T-cell (primary cell): ENCODE data around the gene DTNBP1. TPM values are rescaled to one million over a fixed set of nuclear protein-coding genes. Genes with fewer than 3 reads are reported as not detected.

ENCODE experiments used
- ATAC-seq, 4 experiments: fragments of 200-7000 bp in 3 of 4; fragments of 150-1000 bp in 1 of 4; cut with Tn5 transposase; replicated peaks in 1 of 4; 1 replicate in 3 of 4; 2 replicates in 1 of 4; pipeline ENCODE4 v1.10.0; 2021; ENCODE audit warnings: moderate library complexity in 3 of 4, mild to moderate bottlenecking in 2 of 4, moderate number of reproducible peaks in 1 of 4
- CTCF ChIA-PET, 2 donors: fragments of 300-600 bp; sonication (Branson Sonifier 250); formaldehyde crosslinking; loops; one replicate each; lab custom pipeline; 2022; ENCODE audit warnings: antibody characterized with exemption in 2 of 2; lab: Charles Lee
- POLR2A ChIA-PET, 2 donors: fragments of 300-600 bp; sonication (Branson Sonifier 250); formaldehyde crosslinking; loops; one replicate each; lab custom pipeline; 2022; ENCODE audit warnings: antibody characterized with exemption in 2 of 2; lab: Charles Lee
- DNase-seq, 35 experiments: peaks; one replicate each; pipeline versions ENCODE4 v3.0.0 to v3.0.0-alpha.2; 2013 to 2023
- H3K27ac ChIP-seq: one replicate; pipeline ENCODE4 v1.5.1; 2013; ENCODE audit warnings: low read length
- H3K27me3 ChIP-seq, 2 experiments: replicated peaks in 1 of 2; 1 replicate in 1 of 2; 2 replicates in 1 of 2; pipeline versions ENCODE4 v1.6.1 to v1.7.0; 2013; ENCODE audit warnings: low read length in 1 of 2, mixed read lengths in 1 of 2; ENCODE audit not compliant: control insufficient read depth in 2 of 2, insufficient read depth in 2 of 2; ENCODE audit errors: extremely low read depth in 1 of 2
- H3K36me3 ChIP-seq, 2 donors: 1 replicate in 1 of 2; 2 replicates in 1 of 2; pipeline versions ENCODE4 v1.6.1 to v1.7.0; 2013; ENCODE audit warnings: low read length in 1 of 2; ENCODE audit not compliant: control insufficient read depth in 2 of 2, insufficient read depth in 1 of 2; ENCODE audit errors: extremely low read depth in 1 of 2
- H3K4me1 ChIP-seq, 2 experiments: 1 replicate in 1 of 2; 2 replicates in 1 of 2; pipeline versions ENCODE4 v1.6.1 to v1.7.0; 2013; ENCODE audit warnings: low read length in 2 of 2, mixed read lengths in 1 of 2; ENCODE audit not compliant: insufficient read depth in 2 of 2, control insufficient read depth in 1 of 2; ENCODE audit errors: extremely low read depth in 1 of 2
- H3K4me3 ChIP-seq, 2 donors: 1 replicate in 1 of 2; 2 replicates in 1 of 2; pipeline versions ENCODE4 v1.5.1 to v1.7.0; 2013; ENCODE audit warnings: mild to moderate bottlenecking in 2 of 2, low read length in 1 of 2, moderate library complexity in 1 of 2; ENCODE audit not compliant: control insufficient read depth in 1 of 2; ENCODE audit errors: extremely low read depth in 1 of 2
- H3K9me3 ChIP-seq: 2 replicates; pipeline ENCODE4 v1.7.0; 2013
- H3K27ac Mint-ChIP-seq, 2 donors: one replicate each; pipeline ENCODE4 v1.8.0; 2020 to 2021; ENCODE audit warnings: mild to moderate bottlenecking in 2 of 2, mixed read lengths in 2 of 2
- H3K27me3 Mint-ChIP-seq, 2 donors: one replicate each; pipeline ENCODE4 v1.8.0; 2021 to 2022; ENCODE audit warnings: mixed read lengths in 2 of 2
- H3K36me3 Mint-ChIP-seq: one replicate; pipeline ENCODE4 v1.8.0; 2021; ENCODE audit warnings: mixed read lengths
- H3K4me1 Mint-ChIP-seq, 3 donors: one replicate each; pipeline ENCODE4 v1.8.0; 2020 to 2022; ENCODE audit warnings: mixed read lengths in 3 of 3, mild to moderate bottlenecking in 1 of 3
- H3K4me3 Mint-ChIP-seq, 3 donors: one replicate each; pipeline ENCODE4 v1.8.0; 2020 to 2022; ENCODE audit warnings: mild to moderate bottlenecking in 3 of 3, mixed read lengths in 3 of 3, moderate library complexity in 3 of 3
- H3K9me3 Mint-ChIP-seq, 3 donors: one replicate each; pipeline ENCODE4 v1.8.0; 2020 to 2022; ENCODE audit warnings: mixed read lengths in 3 of 3
- WGBS: methylation state at CpG from one replicate; pipeline ENCODE4 v1.1.5; 2013; ENCODE audit warnings: missing lambda C conversion rate; ENCODE audit not compliant: insufficient coverage; 5-methylcytosine and 5-hydroxymethylcytosine counted together
- total RNA-seq, 35 experiments: library from RNA in 6 of 35; stranded (reverse) in 6 of 35; fragments of 120-200 nt in 1 of 35; gene quantifications; one replicate each; pipeline versions ENCODE4 v1.2.1 to v1.2.4 and lab custom pipeline; 2013 to 2026

DTNBP1 gene
- total RNA-seq, 5 donors from 2014 or later (not counting 1 experiment from before 2014, with no cell fraction given), result 18.7 to 25.4 (median 19.9) TPM

DNA sequence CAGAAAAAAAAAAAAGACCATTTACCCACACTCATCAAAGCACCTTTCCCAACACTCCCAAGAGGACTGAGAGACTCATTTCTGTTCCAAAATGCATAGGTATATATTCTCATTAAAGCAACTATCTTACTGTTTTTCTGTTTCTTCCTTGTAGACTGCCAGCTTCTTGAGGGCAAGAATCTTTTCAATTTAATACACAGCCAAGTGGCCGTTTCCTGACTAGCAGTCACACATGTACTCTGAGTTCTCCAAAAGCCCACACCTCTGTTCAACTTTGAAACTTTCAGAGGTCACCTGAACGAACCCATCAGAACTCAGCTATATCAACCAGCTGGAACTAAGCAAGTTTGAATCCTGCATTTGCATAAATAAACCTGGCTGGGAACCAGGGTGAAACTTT, 92.7 kb downstream of the DTNBP1 start:
- no peaks in the 10 kb centered on the region for H3K9me3 Mint-ChIP-seq
- H3K9me3 ChIP-seq, result no peaks in the 10 kb centered on the region
- no peaks in the 10 kb centered on the region for H3K36me3 ChIP-seq
- H3K27me3 Mint-ChIP-seq, result no peaks in the 10 kb centered on the region
- H3K36me3 Mint-ChIP-seq, result peaks cover 26% of the 10 kb centered on the region
- H3K4me1 Mint-ChIP-seq, result peaks cover 7 to 12% (median 7%) of the 10 kb centered on the region in 3 donors
- H3K4me3 Mint-ChIP-seq, result no peak overlapping the region
- H3K4me3 ChIP-seq, result no peak overlapping the region
- no peaks in the 10 kb centered on the region for H3K4me1 ChIP-seq
- POLR2A ChIA-PET, result no interaction called here
- CTCF ChIA-PET, result no interaction called here
- 100% methylated on average over 2 of the region's 2 CpGs for WGBS
- H3K27me3 ChIP-seq, result no peaks in the 10 kb centered on the region
- H3K27ac Mint-ChIP-seq, result no peak overlapping the region
- DNase-seq (no peak), ATAC-seq (no peak)
- no peak overlapping the region for H3K27ac ChIP-seq

DNA sequence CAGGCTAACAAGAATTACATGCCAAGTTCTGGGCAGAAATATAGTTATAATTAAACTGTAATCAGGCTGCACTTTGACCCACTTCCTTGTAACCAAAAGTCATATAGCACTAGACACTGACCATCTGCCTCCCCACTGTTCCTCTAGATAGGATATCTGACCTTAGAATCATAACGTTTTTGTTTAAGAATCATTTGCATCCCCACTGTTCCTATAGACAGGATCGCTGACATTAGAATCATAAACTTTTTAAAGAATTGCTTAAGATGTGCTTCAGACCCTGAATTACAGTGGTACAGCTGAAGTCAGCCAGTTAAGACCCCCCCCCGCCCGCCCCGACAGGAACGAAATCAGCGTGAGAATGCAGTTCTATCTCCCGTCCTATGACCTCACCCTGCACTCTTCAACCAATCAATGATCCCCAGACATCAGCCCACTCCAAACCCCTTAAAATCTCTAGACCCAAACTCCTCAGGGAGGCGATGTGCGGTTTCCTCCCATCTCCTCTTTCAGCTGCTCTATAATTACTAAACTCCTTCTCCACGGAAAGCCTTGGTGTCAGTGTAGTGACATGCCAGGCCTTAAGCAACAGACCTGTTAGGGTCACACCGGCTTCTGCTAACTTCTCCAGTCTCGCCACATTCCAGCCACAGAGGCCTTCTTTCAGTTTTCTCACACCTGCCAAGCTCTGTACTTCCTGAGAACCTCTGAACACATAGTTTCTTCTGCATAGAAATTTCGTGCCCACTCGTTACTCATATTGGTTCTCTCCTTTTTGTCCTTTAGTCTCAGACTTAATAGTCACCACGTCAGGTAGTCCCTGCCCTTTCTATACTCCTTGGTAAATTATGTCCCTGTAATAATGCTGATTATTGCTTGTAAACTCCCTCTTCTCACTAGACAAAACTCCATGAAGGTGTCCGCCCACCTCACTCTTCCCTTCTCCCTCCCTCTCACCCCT, 93.5 kb downstream of the DTNBP1 start:
- Mint-ChIP-seq H3K4me3 (no peak overlapping the region), H3K4me1 (peaks cover 5 to 12% (median 7%) of the 10 kb centered on the region in 3 donors), H3K36me3 (peaks cover 24% of the 10 kb centered on the region), H3K27me3 (no peaks in the 10 kb centered on the region), H3K9me3 (no peaks in the 10 kb centered on the region), H3K27ac (no peak overlapping the region)
- no peaks in the 10 kb centered on the region for H3K27me3 ChIP-seq
- H3K36me3 ChIP-seq, result no peaks in the 10 kb centered on the region
- H3K4me1 ChIP-seq, result no peaks in the 10 kb centered on the region
- no peak overlapping the region for H3K27ac ChIP-seq
- POLR2A ChIA-PET, result no interaction called here
- H3K9me3 ChIP-seq, result no peaks in the 10 kb centered on the region
- H3K4me3 ChIP-seq, result no peak overlapping the region
- DNase-seq (no peak), ATAC-seq (no peak)
- 88% methylated on average over 10 of the region's 17 CpGs for WGBS
- CTCF ChIA-PET, result no interaction called here

DNA sequence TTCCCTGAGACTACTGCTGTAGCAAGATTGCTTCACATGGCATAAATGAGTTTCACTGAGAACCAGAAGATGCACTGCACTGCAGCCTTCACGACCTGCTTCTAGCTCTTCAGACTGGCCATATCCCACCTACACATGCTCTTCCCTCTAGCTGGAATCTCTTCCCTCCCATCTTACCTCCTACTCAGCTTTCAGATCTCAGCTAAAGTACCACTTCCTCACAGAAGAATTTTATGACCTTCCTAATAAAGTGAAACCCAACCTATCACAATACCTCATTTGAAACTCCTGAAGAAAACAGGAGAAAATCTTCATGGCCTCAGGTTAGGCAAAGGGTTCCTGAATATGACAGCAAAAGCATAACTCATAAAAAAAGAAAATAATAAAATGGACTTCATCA, 99.9 kb downstream of the DTNBP1 start:
- no peaks in the 10 kb centered on the region for H3K27me3 ChIP-seq
- ATAC-seq (no peak), DNase-seq (no peak)
- no peak overlapping the region for H3K27ac ChIP-seq
- POLR2A ChIA-PET, result interaction anchor here in 1 of 2 donors (0.5 kb wide), 1 partner anchor 566 kb away, joined by 8 read pairs; the partner anchor contains the start of gene MYLIP
- Mint-ChIP-seq H3K27me3 (no peaks in the 10 kb centered on the region), H3K36me3 (peaks cover 21% of the 10 kb centered on the region), H3K27ac (no peak overlapping the region), H3K4me3 (no peak overlapping the region), H3K9me3 (no peaks in the 10 kb centered on the region), H3K4me1 (peaks cover 6% of the 10 kb centered on the region in 3 donors)
- H3K36me3 ChIP-seq, result no peaks in the 10 kb centered on the region
- H3K4me3 ChIP-seq, result no peak overlapping the region
- WGBS, result 100% methylated on average over 1 of the region's 1 CpG
- H3K4me1 ChIP-seq, result no peaks in the 10 kb centered on the region
- CTCF ChIA-PET, result no interaction called here
- H3K9me3 ChIP-seq, result no peaks in the 10 kb centered on the region

DNA sequence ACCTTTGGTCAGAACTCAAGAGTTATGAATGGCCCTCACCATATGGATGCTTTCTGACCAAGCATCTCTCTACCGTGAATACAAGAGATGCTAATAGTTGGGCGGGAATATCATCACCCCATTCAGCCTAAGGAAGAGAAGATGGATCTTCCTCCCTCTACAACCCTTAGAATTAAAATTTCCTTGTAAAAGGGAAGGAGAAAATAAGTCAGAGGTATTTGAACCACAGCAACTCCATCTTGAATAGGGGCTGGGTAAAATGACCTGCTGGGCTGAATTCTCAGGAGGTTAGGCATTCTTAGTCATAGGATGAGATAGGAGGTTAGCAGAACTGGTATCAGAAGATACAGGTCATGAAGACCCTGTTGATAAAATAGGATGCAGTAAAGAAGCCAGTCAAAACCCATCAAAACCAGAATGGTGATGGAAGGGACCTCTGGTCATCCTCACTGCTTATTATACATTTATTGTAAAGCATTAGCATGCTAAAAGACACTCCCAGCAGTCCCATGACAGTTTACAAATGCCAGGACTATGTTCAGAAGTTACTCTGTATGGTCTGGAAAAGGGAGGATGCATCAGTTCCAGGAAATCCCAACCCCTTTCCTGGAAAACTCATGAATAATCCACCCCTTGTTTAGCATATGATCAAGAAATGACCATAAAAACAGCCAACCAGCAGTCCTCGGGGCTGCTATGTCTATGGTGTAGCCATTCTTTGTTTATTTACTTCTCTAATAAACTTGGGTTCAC, 101.2 kb downstream of the DTNBP1 start:
- no peak for ATAC-seq
- no CpG with 5 or more reads among the region's 3 CpGs for WGBS
- Histone ChIP-seq H3K36me3 (no peaks in the 10 kb centered on the region), H3K27me3 (no peaks in the 10 kb centered on the region), H3K4me1 (no peaks in the 10 kb centered on the region), H3K9me3 (no peaks in the 10 kb centered on the region), H3K27ac (no peak overlapping the region), H3K4me3 (no peak overlapping the region)
- no peak for DNase-seq
- Mint-ChIP-seq H3K27ac (no peak overlapping the region), H3K27me3 (no peaks in the 10 kb centered on the region), H3K4me3 (no peak overlapping the region), H3K4me1 (peaks cover 10 to 11% (median 11%) of the 10 kb centered on the region in 3 donors), H3K36me3 (peaks cover 20% of the 10 kb centered on the region), H3K9me3 (no peaks in the 10 kb centered on the region)
- ChIA-PET CTCF (no interaction called here), POLR2A (interaction anchor here in 1 of 2 donors (0.7 kb wide), 1 partner anchor 60 kb away, joined by 3 read pairs; no protein-coding TSS in a partner anchor)

DNA sequence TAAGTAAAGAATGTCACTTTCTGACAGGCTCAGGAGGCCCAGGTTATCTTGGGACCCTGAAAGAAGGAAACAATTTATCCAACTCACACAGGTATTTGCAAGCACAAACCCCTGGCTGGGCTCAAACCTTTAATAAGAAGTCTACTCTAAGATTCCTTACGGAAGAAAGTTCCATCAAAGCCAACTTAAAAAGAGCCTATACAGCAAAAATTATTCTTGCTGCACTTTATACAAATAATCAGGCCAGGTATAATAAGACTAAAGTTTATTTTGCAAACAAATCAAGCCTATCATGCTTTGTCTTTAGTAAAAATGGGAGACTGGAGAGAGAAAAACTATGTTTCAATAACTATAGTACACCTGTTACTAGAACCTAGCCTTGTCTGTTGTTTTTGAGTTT, 102.1 kb downstream of the DTNBP1 start:
- ChIA-PET POLR2A (no interaction called here), CTCF (no interaction called here)
- no peaks in the 10 kb centered on the region for H3K36me3 ChIP-seq
- H3K4me3 Mint-ChIP-seq, result no peak overlapping the region
- no peak for DNase-seq
- H3K27ac Mint-ChIP-seq, result no peak overlapping the region
- ATAC-seq, result no peak
- H3K4me1 ChIP-seq, result no peaks in the 10 kb centered on the region
- H3K27me3 Mint-ChIP-seq, result no peaks in the 10 kb centered on the region
- no peaks in the 10 kb centered on the region for H3K27me3 ChIP-seq
- H3K9me3 Mint-ChIP-seq, result no peaks in the 10 kb centered on the region
- H3K9me3 ChIP-seq, result no peaks in the 10 kb centered on the region
- WGBS, result no CpG with 5 or more reads among the region's 1 CpG
- peaks cover 21% of the 10 kb centered on the region for H3K36me3 Mint-ChIP-seq
- no peak overlapping the region for H3K4me3 ChIP-seq
- no peak overlapping the region for H3K27ac ChIP-seq
- H3K4me1 Mint-ChIP-seq, result peaks cover 11 to 12% (median 12%) of the 10 kb centered on the region in 3 donors

DNA sequence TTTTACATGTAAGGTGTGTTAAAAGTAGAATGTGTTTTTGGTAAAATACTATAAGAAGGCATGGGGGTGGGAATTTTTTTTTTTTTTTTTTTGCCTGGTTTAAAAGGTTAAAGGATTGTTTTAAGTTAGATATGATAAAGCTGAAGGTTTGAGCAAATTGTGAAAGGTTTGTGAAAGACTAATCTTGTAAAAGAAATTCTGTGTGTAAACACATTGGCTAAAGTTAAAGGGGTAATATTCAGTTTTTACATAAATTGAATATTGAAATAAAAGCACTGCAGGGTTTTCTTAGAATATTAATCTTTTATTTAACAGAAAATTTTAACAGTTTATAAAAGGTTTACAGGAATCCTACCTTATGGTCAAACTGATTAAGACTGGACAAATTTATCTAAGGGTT, 105.7 kb downstream of the DTNBP1 start:
- Histone ChIP-seq H3K9me3 (no peaks in the 10 kb centered on the region), H3K27ac (no peak overlapping the region), H3K36me3 (no peaks in the 10 kb centered on the region), H3K27me3 (no peaks in the 10 kb centered on the region), H3K4me3 (no peak overlapping the region), H3K4me1 (no peaks in the 10 kb centered on the region)
- DNase-seq, result no peak
- ChIA-PET POLR2A (no interaction called here), CTCF (no interaction called here)
- peaks cover 10% of the 10 kb centered on the region for H3K36me3 Mint-ChIP-seq
- no peak overlapping the region for H3K4me3 Mint-ChIP-seq
- no peak overlapping the region for H3K27ac Mint-ChIP-seq
- no peaks in the 10 kb centered on the region for H3K9me3 Mint-ChIP-seq
- no peaks in the 10 kb centered on the region for H3K27me3 Mint-ChIP-seq
- H3K4me1 Mint-ChIP-seq, result peaks cover 15 to 29% (median 20%) of the 10 kb centered on the region in 3 donors
- no peak for ATAC-seq
